LHCN-M2 (cell line): ENCODE data around the gene DIPK1C. TPM values are rescaled to one million over a fixed set of nuclear protein-coding genes. Genes with fewer than 3 reads are reported as not detected.

Experiments used
- DNase-seq: peaks from one replicate; pipeline ENCODE4 v3.0.0-alpha.2; 2012; ENCODE audit warnings: low read depth
- total RNA-seq: library from RNA; depleted of rRNA; stranded (reverse); fragments of >200 nt; gene quantifications from 2 replicates; pipeline ENCODE4 v1.2.3, GENCODE V29; 2014; rRNA removed

The DIPK1C gene
- total RNA-seq, 1 experiment from 2014 or later, result not detected

DNA sequence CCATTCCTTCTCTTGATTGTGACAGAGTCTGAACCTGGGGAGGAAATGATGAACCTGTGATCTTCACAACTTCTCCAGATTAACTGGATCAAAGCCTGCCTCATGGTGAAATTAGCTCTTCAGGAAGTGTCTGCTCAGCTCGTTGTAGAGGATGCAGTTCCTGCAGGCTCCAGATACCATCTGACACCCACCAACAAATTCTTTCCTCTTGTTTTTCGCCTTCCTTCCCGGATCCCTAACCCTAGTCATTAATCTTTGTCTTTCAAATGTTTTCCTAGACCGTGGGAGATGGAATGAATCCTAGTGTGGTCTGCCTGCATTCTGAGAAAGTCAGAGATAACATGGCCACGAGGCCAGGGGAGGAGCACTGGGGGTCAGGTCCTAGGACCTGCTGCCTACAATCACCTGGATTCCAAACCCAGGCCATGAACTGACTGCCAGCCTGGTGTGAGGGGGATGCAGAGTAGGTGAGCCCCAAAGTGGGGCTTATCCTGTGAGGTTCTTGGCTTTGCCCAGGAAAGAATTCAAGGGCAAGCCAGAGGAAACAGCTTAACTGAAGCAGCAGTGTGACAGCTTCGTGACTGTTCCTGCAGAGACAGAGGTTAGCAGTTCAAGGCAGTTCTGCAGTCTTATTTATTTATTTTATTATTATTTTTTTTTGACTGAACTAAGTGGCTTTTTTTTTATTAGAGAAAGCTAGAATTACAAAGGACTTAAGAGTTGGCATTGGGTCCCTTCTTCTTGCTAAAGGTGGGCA lies 67.8 kb downstream of the DIPK1C start:
- DNase-seq, result no peak

DNA sequence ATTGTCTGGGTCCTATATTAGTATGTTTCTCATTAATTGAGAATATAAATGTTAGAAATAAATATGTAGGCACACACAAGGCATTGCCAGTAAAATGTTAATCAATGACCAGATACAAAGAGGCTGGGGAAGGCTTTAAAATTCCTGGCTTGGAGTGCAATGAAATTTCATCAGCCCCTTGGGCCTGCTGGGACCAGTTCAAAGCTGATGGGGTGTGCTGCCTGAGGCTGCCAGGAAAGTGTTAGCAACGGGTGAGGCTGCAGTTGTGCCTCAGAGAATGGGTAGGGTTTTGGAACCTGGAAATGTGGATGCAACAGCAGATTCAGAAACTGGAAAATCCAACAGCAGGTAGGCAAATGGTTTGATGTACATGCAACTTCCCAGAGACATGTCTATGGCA lies 68.9 kb downstream of the DIPK1C start:
- no peak for DNase-seq

DNA sequence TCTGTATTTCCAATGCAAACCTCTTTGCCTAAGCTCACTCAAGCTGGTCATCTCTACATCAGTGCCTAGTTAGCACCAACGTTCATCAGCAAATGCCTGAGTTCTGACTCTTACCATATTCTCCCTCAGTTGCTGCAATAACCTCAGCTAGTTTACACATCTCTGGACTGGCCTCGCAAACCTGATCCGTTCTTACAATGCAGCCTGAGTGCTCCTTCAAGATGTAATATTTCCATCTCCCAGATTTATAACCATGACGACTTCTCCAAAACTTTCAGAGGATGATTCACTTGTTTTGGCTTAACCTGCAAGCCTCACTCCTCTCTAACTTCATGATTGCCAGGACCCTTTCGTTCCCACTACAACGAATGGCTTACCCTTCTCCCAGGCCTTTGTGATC lies 69.7 kb downstream of the DIPK1C start:
- no peak for DNase-seq

Other genes with a start within 250 kb of the DIPK1C start
- gene CYB5A, start 165.3 kb downstream of the DIPK1C start, total RNA-seq, result 48.4 and 60.4 TPM in 2 replicates
- not detected in 2 replicates for gene C18orf63, start 141.5 kb downstream of the DIPK1C start, total RNA-seq
- gene CNDP2, start 39.1 kb upstream of the DIPK1C start, total RNA-seq, result 62.8 and 65.3 TPM in 2 replicates
- gene CNDP1, start 77.2 kb upstream of the DIPK1C start, total RNA-seq, result not detected in 2 replicates
- 7.2 and 9.5 TPM in 2 replicates for gene ZNF407, start 140.6 kb upstream of the DIPK1C start, total RNA-seq